Kidney (tissue), 14 donors: ENCODE data around the gene SLC37A2. TPM values are rescaled to one million over a fixed set of nuclear protein-coding genes. Genes with fewer than 3 reads are reported as not detected.

Experiments
- DNase-seq, 5 donors: peaks; one replicate each; pipeline ENCODE4 v3.0.0-alpha.2; 2013 to 2020
- FAIRE-seq: peaks from 2 replicates; lab custom pipeline; 2012; peaks lifted over from hg19 to GRCh38; lab: Jason Lieb, UNC
- H3K27ac ChIP-seq, 2 donors: one replicate each; pipeline ENCODE4 v1.7.0; 2013; ENCODE audit warnings: low read depth in 2 of 2, low read length in 2 of 2, inconsistent platforms in 1 of 2
- H3K27me3 ChIP-seq: one replicate; pipeline ENCODE4 v1.7.1; 2013; ENCODE audit warnings: low read length, inconsistent platforms; ENCODE audit not compliant: control insufficient read depth, insufficient read depth
- H3K36me3 ChIP-seq, 3 donors: one replicate each; pipeline versions ENCODE4 v1.7.0 to v1.7.1; 2013; ENCODE audit warnings: low read length in 3 of 3, control low read depth in 1 of 3, inconsistent platforms in 1 of 3; ENCODE audit not compliant: insufficient read depth in 3 of 3, control insufficient read depth in 2 of 3
- H3K4me1 ChIP-seq, 3 donors: one replicate each; pipeline versions ENCODE4 v1.7.0 to v1.7.1; 2013; ENCODE audit warnings: low read length in 3 of 3, inconsistent platforms in 1 of 3, low read depth in 1 of 3; ENCODE audit not compliant: control insufficient read depth in 2 of 3, insufficient read depth in 2 of 3
- H3K4me3 ChIP-seq, 3 donors: one replicate each; pipeline versions ENCODE4 v1.7.0 to v1.8.1; 2013; ENCODE audit warnings: low read length in 3 of 3, control low read depth in 1 of 3, inconsistent platforms in 1 of 3
- H3K9ac ChIP-seq, 3 donors: one replicate each; pipeline versions ENCODE4 v1.7.0 to v1.7.1; 2013; ENCODE audit warnings: low read length in 3 of 3, control low read depth in 1 of 3, inconsistent platforms in 1 of 3
- H3K9me3 ChIP-seq, 3 donors: one replicate each; pipeline versions ENCODE4 v1.7.0 to v1.7.1; 2013; ENCODE audit warnings: low read length in 3 of 3, control low read depth in 1 of 3, inconsistent platforms in 1 of 3; ENCODE audit not compliant: control insufficient read depth in 2 of 3, insufficient read depth in 1 of 3
- CTCF ChIP-seq: IDR thresholded peaks from 3 replicates; pipeline ENCODE4 v1.5.1; 2012; ENCODE audit warnings: mild to moderate bottlenecking, moderate library complexity, borderline replicate concordance; ENCODE audit not compliant: insufficient read depth; ENCODE audit errors: extremely low read depth
- intact Hi-C: fragments of 100-400 bp; cut with DNase I; formaldehyde crosslinking; loops from one replicate; pipeline ENCODE4 v1.11.1; 2022
- polyA plus RNA-seq: library from polyadenylated mRNA; stranded (reverse); fragments of 350-450 nt; fragmentation: Illumina TruSeq; extraction: RNeasy Lipid Tissue Mini Kit (QIAGEN cat#74804); gene quantifications from one replicate; pipeline ENCODE4 v1.2.3, GENCODE V29; 2014; ENCODE audit warnings: low read depth, low replicate concordance; ENCODE audit not compliant: insufficient read depth
- total RNA-seq: library from RNA; stranded (reverse); fragmentation: NEBNext Ultra II Directional; extraction: Animal tissue kit (Norgen Biotek cat#: 25700); gene quantifications from one replicate; pipeline ENCODE4 v1.2.1, GENCODE V29; 2021
- donor health status: control.
- donor health status: control.
- donor health status: control.
- donor health status: control.
- donor health status: control.
- donor health status: DM: yes; HTN: yes; CAD: no.
- donor health status: Normal renal cell carcinoma (clear cell type).

Gene SLC37A2
- total and polyA plus RNA-seq, 2 donors from 2014 or later = 0.82 to 6.1 TPM

- H3K27me3 ChIP-seq = no peaks in the 10 kb centered on the region
- intact Hi-C loops = no loop called here
- no peak for DNase-seq
- H3K9me3 ChIP-seq = no peaks in the 10 kb centered on the region
- no peak overlapping the region for H3K9ac ChIP-seq
- H3K4me1 ChIP-seq = no peaks in the 10 kb centered on the region
- no peak for FAIRE-seq
- no peaks in the 10 kb centered on the region for H3K36me3 ChIP-seq
- no peak overlapping the region for H3K4me3 ChIP-seq
- H3K27ac ChIP-seq = no peak overlapping the region
- TF ChIP-seq CTCF = no peak
Measured at GRCh38 chr11:125080531-125080911, 17.4 kb downstream of the SLC37A2 start.

GRCh38 chr11:125081098-125081798 is 18.1 kb downstream of the SLC37A2 start:
- FAIRE-seq (no peak), DNase-seq (no peak)
- no peaks in the 10 kb centered on the region for H3K4me1 ChIP-seq
- H3K9me3 ChIP-seq = no peaks in the 10 kb centered on the region
- TF ChIP-seq CTCF = no peak
- H3K4me3 ChIP-seq = no peak overlapping the region
- no peak overlapping the region for H3K9ac ChIP-seq
- no peaks in the 10 kb centered on the region for H3K36me3 ChIP-seq
- H3K27ac ChIP-seq = no peak overlapping the region
- no peaks in the 10 kb centered on the region for H3K27me3 ChIP-seq
- intact Hi-C loops = no loop called here

- H3K4me3 ChIP-seq = no peak overlapping the region
- intact Hi-C loops = no loop called here
- no peak for TF ChIP-seq CTCF
- no peak overlapping the region for H3K27ac ChIP-seq
- H3K27me3 ChIP-seq = no peaks in the 10 kb centered on the region
- H3K36me3 ChIP-seq = no peaks in the 10 kb centered on the region
- no peaks in the 10 kb centered on the region for H3K9me3 ChIP-seq
- FAIRE-seq (no peak), DNase-seq (no peak)
- H3K9ac ChIP-seq = no peak overlapping the region
- H3K4me1 ChIP-seq = no peaks in the 10 kb centered on the region
Measured at GRCh38 chr11:125082040-125082439, 18.9 kb downstream of the SLC37A2 start.
